MCF 10A (cell line): ENCODE measurements around the gene UBE2Q2. TPM values are rescaled to one million over a fixed set of nuclear protein-coding genes. Genes with fewer than 3 reads are reported as not detected.

ENCODE experiments used
- BruUV-seq: library from RNA; stranded (reverse); fragments of 400-500 nt; replicated peaks from 2 replicates; lab custom pipeline; 2021; lab: Mats Ljungman, UMichigan
- CTCF ChIA-PET: fragments of 300-600 bp; sonication (Branson Sonifier 250); formaldehyde crosslinking; extraction: SDS; loops from one replicate; lab custom pipeline; 2021; ENCODE audit warnings: antibody characterized with exemption, inconsistent platforms; lab: Yijun Ruan, JAX
- POLR2A ChIA-PET: fragments of 300-600, 350-650 bp; sonication (Branson Sonifier 250); formaldehyde crosslinking; extraction: SDS; loops from one replicate; lab custom pipeline; 2020; ENCODE audit warnings: antibody characterized with exemption, inconsistent platforms; lab: Yijun Ruan, JAX
- DNase-seq: peaks from one replicate; pipeline ENCODE4 v3.0.0-alpha.2; 2018; ENCODE audit not compliant: unreplicated experiment
- H3K27ac Mint-ChIP-seq: one replicate; pipeline ENCODE4 v1.8.0; 2022; ENCODE audit warnings: mild to moderate bottlenecking, low read depth, mixed read lengths; ENCODE audit not compliant: unreplicated experiment
- H3K27me3 Mint-ChIP-seq: one replicate; pipeline ENCODE4 v1.8.0; 2022; ENCODE audit warnings: mixed read lengths; ENCODE audit not compliant: insufficient read depth, unreplicated experiment
- H3K36me3 Mint-ChIP-seq: one replicate; pipeline ENCODE4 v1.8.0; 2022; ENCODE audit warnings: mild to moderate bottlenecking, moderate library complexity, mixed read lengths; ENCODE audit not compliant: insufficient read depth, unreplicated experiment
- H3K4me1 Mint-ChIP-seq: one replicate; pipeline ENCODE4 v1.8.0; 2022; ENCODE audit warnings: mixed read lengths; ENCODE audit not compliant: insufficient read depth, unreplicated experiment
- H3K4me3 Mint-ChIP-seq: one replicate; pipeline ENCODE4 v1.8.0; 2022; ENCODE audit warnings: mild to moderate bottlenecking, moderate library complexity, mixed read lengths; ENCODE audit not compliant: unreplicated experiment
- H3K9me3 Mint-ChIP-seq: one replicate; pipeline ENCODE4 v1.8.0; 2022; ENCODE audit warnings: mixed read lengths; ENCODE audit not compliant: unreplicated experiment
- intact Hi-C: fragments of 100-400 bp; cut with micrococcal nuclease; formaldehyde crosslinking; loops from 2 replicates; pipeline ENCODE4 v1.14.1; 2022
- total RNA-seq: library from RNA; stranded (reverse); gene quantifications from 2 replicates; pipeline ENCODE4 v1.2.3, GENCODE V29; 2022
- TF ChIP-seq, protein P1 (sequence below): fragments of 200-600 bp; IDR thresholded peaks from one replicate; pipeline ENCODE4 v1.8.0; 2022; ENCODE audit warnings: antibody characterized with exemption, mild to moderate bottlenecking; ENCODE audit not compliant: unreplicated experiment

Gene UBE2Q2
- total RNA-seq, 1 experiment from 2014 or later, result 28.3 TPM

- TF ChIP-seq, protein P1, sequence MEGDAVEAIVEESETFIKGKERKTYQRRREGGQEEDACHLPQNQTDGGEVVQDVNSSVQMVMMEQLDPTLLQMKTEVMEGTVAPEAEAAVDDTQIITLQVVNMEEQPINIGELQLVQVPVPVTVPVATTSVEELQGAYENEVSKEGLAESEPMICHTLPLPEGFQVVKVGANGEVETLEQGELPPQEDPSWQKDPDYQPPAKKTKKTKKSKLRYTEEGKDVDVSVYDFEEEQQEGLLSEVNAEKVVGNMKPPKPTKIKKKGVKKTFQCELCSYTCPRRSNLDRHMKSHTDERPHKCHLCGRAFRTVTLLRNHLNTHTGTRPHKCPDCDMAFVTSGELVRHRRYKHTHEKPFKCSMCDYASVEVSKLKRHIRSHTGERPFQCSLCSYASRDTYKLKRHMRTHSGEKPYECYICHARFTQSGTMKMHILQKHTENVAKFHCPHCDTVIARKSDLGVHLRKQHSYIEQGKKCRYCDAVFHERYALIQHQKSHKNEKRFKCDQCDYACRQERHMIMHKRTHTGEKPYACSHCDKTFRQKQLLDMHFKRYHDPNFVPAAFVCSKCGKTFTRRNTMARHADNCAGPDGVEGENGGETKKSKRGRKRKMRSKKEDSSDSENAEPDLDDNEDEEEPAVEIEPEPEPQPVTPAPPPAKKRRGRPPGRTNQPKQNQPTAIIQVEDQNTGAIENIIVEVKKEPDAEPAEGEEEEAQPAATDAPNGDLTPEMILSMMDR, result no peak
- H3K4me1 Mint-ChIP-seq, result peaks cover 14% of the 10 kb centered on the region
- no peak overlapping the region for H3K4me3 Mint-ChIP-seq
- intact Hi-C loops, result no loop called here
- DNase-seq, result peak; percentile 77
- BruUV-seq, result no TSS peak
- H3K27me3 Mint-ChIP-seq, result no peaks in the 10 kb centered on the region
- H3K9me3 Mint-ChIP-seq, result no peaks in the 10 kb centered on the region
- CTCF ChIA-PET, result interaction anchor here (0.8 to 2.5 kb wide), 6 partner anchors 18 to 203 kb away, joined by 3 to 11 read pairs (median 5); no protein-coding TSS in a partner anchor
- H3K36me3 Mint-ChIP-seq, result no peaks in the 10 kb centered on the region
- POLR2A ChIA-PET, result interaction anchor here (0.6 to 2.0 kb wide), 19 partner anchors 9 to 1040 kb away, joined by 3 to 17 read pairs (median 4); partner anchors contain the start of genes FAM219B, NRG4 and TMEM266
- no peak overlapping the region for H3K27ac Mint-ChIP-seq
These were observed 103.8 kb downstream of the UBE2Q2 start for GRCh38 chr15:75947092-75947491.

DNA sequence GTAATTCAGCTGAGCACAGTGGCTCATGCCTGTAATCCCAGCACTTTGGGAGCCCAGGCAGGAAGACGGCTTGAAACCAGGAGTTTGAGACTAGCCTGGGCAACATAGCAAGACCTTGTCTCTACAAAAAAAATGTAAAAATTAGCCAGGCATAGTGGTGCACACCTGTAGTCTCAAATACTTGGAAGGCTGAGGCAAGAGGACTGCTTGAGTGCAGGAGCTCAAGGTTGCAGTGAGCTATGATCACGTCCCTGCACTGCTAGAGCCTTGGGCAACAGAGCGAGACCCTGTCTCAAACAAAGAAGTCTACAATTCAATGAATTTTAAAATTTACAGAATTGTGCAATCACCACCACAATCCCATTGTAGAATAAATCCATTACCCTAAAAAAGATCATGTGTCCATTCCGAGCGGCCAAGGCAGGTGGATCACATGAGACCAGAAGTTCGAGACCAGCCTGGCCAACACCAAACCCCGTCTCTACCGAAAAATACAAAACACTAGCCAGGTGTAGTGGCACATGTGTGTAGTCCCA is 105.6 kb downstream of the UBE2Q2 start:
- POLR2A ChIA-PET, result interaction anchor here (1.0 kb wide), 1 partner anchor 15 kb away, joined by 3 read pairs; no protein-coding TSS in a partner anchor
- Mint-ChIP-seq H3K27ac (no peak overlapping the region), H3K36me3 (peaks cover under 1% of the 10 kb centered on the region), H3K9me3 (no peaks in the 10 kb centered on the region), H3K4me3 (no peak overlapping the region), H3K4me1 (peaks cover 14% of the 10 kb centered on the region), H3K27me3 (no peaks in the 10 kb centered on the region)
- intact Hi-C loops, result no loop called here
- TF ChIP-seq, protein P1, result no peak
- DNase-seq, result no peak
- BruUV-seq, result no TSS peak
- CTCF ChIA-PET, result interaction anchor here (0.6 to 1.2 kb wide), 3 partner anchors 17 to 191 kb away, joined by 3 read pairs; no protein-coding TSS in a partner anchor

Other genes with a start within 250 kb of the UBE2Q2 start
- gene SNUPN, start 217.7 kb upstream of the UBE2Q2 start, total RNA-seq, result 23.9 and 28.9 TPM in 2 replicates
- gene IMP3, start 203.2 kb upstream of the UBE2Q2 start, total RNA-seq, result 45.8 and 58.0 TPM in 2 replicates
- gene SNX33, start 195.5 kb upstream of the UBE2Q2 start, total RNA-seq, result 14.3 and 15.2 TPM in 2 replicates
- 0.05 and 0.21 TPM in 2 replicates for gene CSPG4, start 130.6 kb upstream of the UBE2Q2 start, total RNA-seq
- 49.2 and 70.7 TPM in 2 replicates for gene FBXO22, start 60.4 kb downstream of the UBE2Q2 start, total RNA-seq
- gene NRG4, start 169.0 kb downstream of the UBE2Q2 start, total RNA-seq, result not detected in 2 replicates
- not detected in 2 replicates for gene TMEM266, start 216.5 kb downstream of the UBE2Q2 start, total RNA-seq